ENCODE results near the gene MDM4.

GRCh38 chr1:204532832-204533231 is 16.6 kb downstream of the MDM4 start:
- no peak for TF ChIP-seq SIN3A (IDR thresholded peaks at IDR 0.05; ENCODE audit: borderline replicate concordance, insufficient read depth, low read depth, low read length)
- no peak for TF ChIP-seq CTCF (IDR thresholded peaks at IDR 0.05)
- no peak for TF ChIP-seq TCF7L2 (IDR thresholded peaks at IDR 0.05; ENCODE audit: low read depth, low read length)
- TF ChIP-seq POLR2AphosphoS5 (IDR thresholded peaks at IDR 0.05; ENCODE audit: low read depth, low read length), result no peak
- no peak for TF ChIP-seq REST (IDR thresholded peaks at IDR 0.05; ENCODE audit: insufficient read depth in 1 of 2, low read depth in 2 of 2, low read length in 1 of 2)
